Fibroblast of villous mesenchyme (primary cell): Measurements from ENCODE around the gene LRRC46. TPM values are rescaled to one million over a fixed set of nuclear protein-coding genes. Genes with fewer than 3 reads are reported as not detected.
A peak's percentile ranks its signal among the peaks of the same experiment; 100 is the strongest.

Experiments used
- DNase-seq: peaks from one replicate; pipeline ENCODE4 v3.0.0-alpha.2; 2010; ENCODE audit warnings: low read depth
- H3K4me3 ChIP-seq: 2 replicates; pipeline ENCODE4 v1.5.1; 2011; ENCODE audit warnings: low read depth, mild to moderate bottlenecking, low read length
- CTCF ChIP-seq: IDR thresholded peaks from 2 replicates; pipeline ENCODE4 v1.5.1; 2012; ENCODE audit warnings: low read depth, mild to moderate bottlenecking, low read length; ENCODE audit not compliant: insufficient read depth
- total RNA-seq: library from RNA; depleted of rRNA; stranded (reverse); fragments of >200 nt; gene quantifications from 2 replicates; pipeline ENCODE4 v1.2.3, GENCODE V29; 2012

LRRC46 gene
- total RNA-seq, 1 donor, result under 0.01 TPM

GRCh38 chr17:47845716-47846075, 14.2 kb downstream of the LRRC46 start:
- no peak overlapping the region for H3K4me3 ChIP-seq
- DNase-seq, result no peak
- TF ChIP-seq CTCF, result no peak

- TF ChIP-seq CTCF, result no peak
- no peak for DNase-seq
- H3K4me3 ChIP-seq, result no peak overlapping the region
Observed at GRCh38 chr17:47846716-47847340, 15.4 kb downstream of the LRRC46 start.

GRCh38 chr17:47847341-47848197, 16.1 kb downstream of the LRRC46 start:
- no peak overlapping the region for H3K4me3 ChIP-seq
- TF ChIP-seq CTCF, result peak; percentile 9
- no peak for DNase-seq

GRCh38 chr17:47848198-47848513, 16.7 kb downstream of the LRRC46 start:
- no peak overlapping the region for H3K4me3 ChIP-seq
- no peak for DNase-seq
- no peak for TF ChIP-seq CTCF

GRCh38 chr17:47850373-47850691, 18.9 kb downstream of the LRRC46 start:
- TF ChIP-seq CTCF, result no peak
- DNase-seq, result no peak
- peak overlapping the region; percentile 25 for H3K4me3 ChIP-seq

- peak; percentile 51 for DNase-seq
- H3K4me3 ChIP-seq, result peak within 1 kb of the TSS; percentile 25
- peak; percentile 38 for TF ChIP-seq CTCF
Observed at GRCh38 chr17:47850692-47851573, 19.5 kb downstream of the LRRC46 start, which contains the start of gene SP6. Gene SP6 (minus strand): TSS chr17:47851163. CDS start chr17:47848429, 2,734 bp downstream.
